Stimulated activated CD8-positive, alpha-beta memory T cell treated with anti-CD3 and anti-CD28 coated beads, Interleukin-7, amount 100 ng/mL, for 4 hours (primary cell): ENCODE data around the gene KRTAP4-16.
"Not testable (repeated sequence)": the region's sequence is repeated elsewhere in the genome, so short reads cannot be mapped to it uniquely, and the experiment has no call there.

Experiments used
- DNase-seq, 2 donors: peaks; one replicate each; pipeline ENCODE4 v3.0.0-alpha.2; 2020; ENCODE audit warnings: low read depth in 2 of 2

KRTAP4-16 gene

GRCh38 chr17:41119696-41120690, 18.0 kb upstream of the KRTAP4-16 start:
- not testable (repeated sequence) for DNase-seq

- no peak for DNase-seq
Observed at GRCh38 chr17:41118721-41119120, 16.7 kb upstream of the KRTAP4-16 start.

- not testable (repeated sequence) for DNase-seq
Observed at GRCh38 chr17:41117846-41118386, 15.9 kb upstream of the KRTAP4-16 start, which contains the start of gene KRTAP4-11. KRTAP4-11 (minus strand) TSS chr17:41118373; CDS start chr17:41118315, 58 bp downstream.

- no peak for DNase-seq
Observed at GRCh38 chr17:41116297-41116696, 14.3 kb upstream of the KRTAP4-16 start.

- DNase-seq = no peak
Observed at GRCh38 chr17:41111151-41111885, 9.3 kb upstream of the KRTAP4-16 start.

GRCh38 chr17:41108728-41109386, 6.8 kb upstream of the KRTAP4-16 start:
- DNase-seq = not testable (repeated sequence)

GRCh38 chr17:41107941-41108450, 6.0 kb upstream of the KRTAP4-16 start:
- no peak for DNase-seq

- DNase-seq = not testable (repeated sequence)
Observed at GRCh38 chr17:41105347-41105746, 3.3 kb upstream of the KRTAP4-16 start, which contains the start of gene KRTAP4-9. KRTAP4-9 (plus strand) TSS chr17:41105389; CDS start chr17:41105389, 0 bp downstream.

GRCh38 chr17:41104386-41105038, 2.5 kb upstream of the KRTAP4-16 start:
- DNase-seq = not testable (repeated sequence)

- no peak for DNase-seq
Observed at GRCh38 chr17:41103896-41104295, 1.9 kb upstream of the KRTAP4-16 start.

- not testable (repeated sequence) for DNase-seq
Observed at GRCh38 chr17:41099682-41100480, 2.1 kb downstream of the KRTAP4-16 start.

GRCh38 chr17:41098481-41098880, 3.5 kb downstream of the KRTAP4-16 start:
- DNase-seq = no peak

GRCh38 chr17:41098042-41098441, 4.0 kb downstream of the KRTAP4-16 start, which contains the start of gene KRTAP4-8:
KRTAP4-8 (minus strand) TSS chr17:41098142; CDS start chr17:41098084, 58 bp downstream.
- no peak for DNase-seq

GRCh38 chr17:41096055-41096454, 6.0 kb downstream of the KRTAP4-16 start:
- DNase-seq = no peak

- DNase-seq = not testable (repeated sequence)
Observed at GRCh38 chr17:41088760-41089352, 13.2 kb downstream of the KRTAP4-16 start.

GRCh38 chr17:41084100-41084856, 17.7 kb downstream of the KRTAP4-16 start, which contains the start of gene KRTAP4-7:
KRTAP4-7 (plus strand) TSS chr17:41084150; CDS start chr17:41084207, 57 bp downstream.
- DNase-seq = not testable (repeated sequence)

- DNase-seq = not testable (repeated sequence)
Observed at GRCh38 chr17:41083427-41083826, 18.6 kb downstream of the KRTAP4-16 start.

- no peak for DNase-seq
Observed at GRCh38 chr17:41082626-41083025, 19.4 kb downstream of the KRTAP4-16 start.
